Mesenchymal stem cell (in vitro differentiated cells and primary cell): ENCODE results near the gene PPEF1.
"Not testable (repeated sequence)": the region's sequence is repeated elsewhere in the genome, so short reads cannot be mapped to it uniquely, and the experiment has no call there.

Experiments
- DNase-seq: peaks from one replicate; pipeline ENCODE4 v3.0.0-alpha.2; 2013
- H2AFZ ChIP-seq: one replicate; pipeline ENCODE4 v1.6.1; 2013; ENCODE audit warnings: low read depth, mild to moderate bottlenecking, control low read depth, inconsistent platforms, low read length, moderate library complexity
- H2AK5ac ChIP-seq: 2 replicates; pipeline ENCODE4 v1.6.1; 2013; ENCODE audit warnings: low read length, moderate library complexity, mild to moderate bottlenecking, inconsistent platforms; ENCODE audit not compliant: severe bottlenecking
- H2BK120ac ChIP-seq: one replicate; pipeline ENCODE4 v1.6.1; 2013; ENCODE audit warnings: low read depth, mild to moderate bottlenecking, inconsistent platforms, low read length, moderate library complexity
- H2BK12ac ChIP-seq, 2 experiments: one replicate each; pipeline ENCODE4 v1.6.1; 2013; ENCODE audit warnings: inconsistent platforms in 2 of 2, low read length in 2 of 2, mild to moderate bottlenecking in 2 of 2, moderate library complexity in 2 of 2, control low read depth in 1 of 2
- H2BK15ac ChIP-seq: one replicate; pipeline ENCODE4 v1.6.1; 2013; ENCODE audit warnings: mild to moderate bottlenecking, low read depth, inconsistent platforms; ENCODE audit not compliant: poor library complexity, severe bottlenecking
- H2BK5ac ChIP-seq: 2 replicates; pipeline ENCODE4 v1.6.1; 2013; ENCODE audit warnings: low read depth, mild to moderate bottlenecking, low read length, control low read depth, inconsistent platforms; ENCODE audit not compliant: poor library complexity, severe bottlenecking
- H3K14ac ChIP-seq, 2 experiments: one replicate each; pipeline ENCODE4 v1.6.1; 2013; ENCODE audit warnings: inconsistent platforms in 2 of 2, low read length in 2 of 2, control low read depth in 1 of 2, mild to moderate bottlenecking in 1 of 2, moderate library complexity in 1 of 2
- H3K18ac ChIP-seq, 2 experiments: one replicate each; pipeline ENCODE4 v1.6.1; 2013; ENCODE audit warnings: inconsistent platforms in 2 of 2, low read length in 2 of 2, control low read depth in 1 of 2, low read depth in 1 of 2, mild to moderate bottlenecking in 1 of 2
- H3K23ac ChIP-seq, 2 experiments: one replicate each; pipeline ENCODE4 v1.6.1; 2013; ENCODE audit warnings: inconsistent platforms in 2 of 2, low read length in 2 of 2, mild to moderate bottlenecking in 2 of 2, moderate library complexity in 2 of 2, control low read depth in 1 of 2
- H3K27ac ChIP-seq: 2 replicates; pipeline ENCODE4 v1.5.1; 2013; ENCODE audit warnings: mild to moderate bottlenecking, moderate library complexity, low read length, control low read depth, inconsistent platforms; ENCODE audit not compliant: poor library complexity, severe bottlenecking
- H3K27me3 ChIP-seq, 2 experiments: 2 replicates each; pipeline versions ENCODE4 v1.6.1 to v1.7.0; 2013; ENCODE audit warnings: low read length in 2 of 2, mild to moderate bottlenecking in 2 of 2, moderate library complexity in 2 of 2, control low read depth in 1 of 2, inconsistent platforms in 1 of 2; ENCODE audit not compliant: control insufficient read depth in 1 of 2, insufficient read depth in 1 of 2
- H3K36me3 ChIP-seq, 2 experiments: 2 replicates each; pipeline versions ENCODE4 v1.6.1 to v1.7.0; 2013; ENCODE audit warnings: low read length in 2 of 2, control low read depth in 1 of 2, inconsistent platforms in 1 of 2, low read depth in 1 of 2, mild to moderate bottlenecking in 1 of 2; ENCODE audit not compliant: insufficient read depth in 2 of 2, control insufficient read depth in 1 of 2
- H3K4ac ChIP-seq, 2 experiments: one replicate each; pipeline ENCODE4 v1.6.1; 2013; ENCODE audit warnings: inconsistent platforms in 2 of 2, low read length in 2 of 2, mild to moderate bottlenecking in 2 of 2, moderate library complexity in 2 of 2, control low read depth in 1 of 2, low read depth in 1 of 2
- H3K4me1 ChIP-seq: 2 replicates; pipeline ENCODE4 v1.6.1; 2013; ENCODE audit warnings: low read depth, low read length, control low read depth; ENCODE audit not compliant: control insufficient read depth, insufficient read depth
- H3K4me2 ChIP-seq: 2 replicates; pipeline ENCODE4 v1.6.1; 2013; ENCODE audit warnings: low read length, mild to moderate bottlenecking, inconsistent platforms; ENCODE audit not compliant: poor library complexity, severe bottlenecking
- H3K4me3 ChIP-seq, 2 experiments: 2 replicates each; pipeline versions ENCODE4 v1.5.1 to v1.7.0; 2013; ENCODE audit warnings: low read length in 2 of 2, mild to moderate bottlenecking in 2 of 2, control low read depth in 1 of 2, low read depth in 1 of 2; ENCODE audit not compliant: insufficient read depth in 1 of 2
- H3K79me1 ChIP-seq: replicated peaks from 2 replicates; pipeline ENCODE4 v1.6.1; 2013; ENCODE audit warnings: mild to moderate bottlenecking, control low read depth, low read length, inconsistent platforms; ENCODE audit not compliant: poor library complexity, severe bottlenecking
- H3K9ac ChIP-seq: 2 replicates; pipeline ENCODE4 v1.7.0; 2013; ENCODE audit warnings: mild to moderate bottlenecking, low read length, moderate library complexity
- H3K9me3 ChIP-seq: 2 replicates; pipeline ENCODE4 v1.7.0; 2013; ENCODE audit warnings: mild to moderate bottlenecking, low read length; ENCODE audit not compliant: control insufficient read depth
- H4K8ac ChIP-seq: one replicate; pipeline ENCODE4 v1.6.1; 2013; ENCODE audit warnings: inconsistent platforms, mild to moderate bottlenecking, low read length, moderate library complexity
- H4K91ac ChIP-seq: one replicate; pipeline ENCODE4 v1.6.1; 2013; ENCODE audit warnings: mild to moderate bottlenecking, low read length, inconsistent platforms
- WGBS: methylation state at CpG from one replicate; pipeline ENCODE4 v1.1.7; 2013; ENCODE audit warnings: mixed read lengths; 5-methylcytosine and 5-hydroxymethylcytosine counted together

Gene PPEF1

DNA sequence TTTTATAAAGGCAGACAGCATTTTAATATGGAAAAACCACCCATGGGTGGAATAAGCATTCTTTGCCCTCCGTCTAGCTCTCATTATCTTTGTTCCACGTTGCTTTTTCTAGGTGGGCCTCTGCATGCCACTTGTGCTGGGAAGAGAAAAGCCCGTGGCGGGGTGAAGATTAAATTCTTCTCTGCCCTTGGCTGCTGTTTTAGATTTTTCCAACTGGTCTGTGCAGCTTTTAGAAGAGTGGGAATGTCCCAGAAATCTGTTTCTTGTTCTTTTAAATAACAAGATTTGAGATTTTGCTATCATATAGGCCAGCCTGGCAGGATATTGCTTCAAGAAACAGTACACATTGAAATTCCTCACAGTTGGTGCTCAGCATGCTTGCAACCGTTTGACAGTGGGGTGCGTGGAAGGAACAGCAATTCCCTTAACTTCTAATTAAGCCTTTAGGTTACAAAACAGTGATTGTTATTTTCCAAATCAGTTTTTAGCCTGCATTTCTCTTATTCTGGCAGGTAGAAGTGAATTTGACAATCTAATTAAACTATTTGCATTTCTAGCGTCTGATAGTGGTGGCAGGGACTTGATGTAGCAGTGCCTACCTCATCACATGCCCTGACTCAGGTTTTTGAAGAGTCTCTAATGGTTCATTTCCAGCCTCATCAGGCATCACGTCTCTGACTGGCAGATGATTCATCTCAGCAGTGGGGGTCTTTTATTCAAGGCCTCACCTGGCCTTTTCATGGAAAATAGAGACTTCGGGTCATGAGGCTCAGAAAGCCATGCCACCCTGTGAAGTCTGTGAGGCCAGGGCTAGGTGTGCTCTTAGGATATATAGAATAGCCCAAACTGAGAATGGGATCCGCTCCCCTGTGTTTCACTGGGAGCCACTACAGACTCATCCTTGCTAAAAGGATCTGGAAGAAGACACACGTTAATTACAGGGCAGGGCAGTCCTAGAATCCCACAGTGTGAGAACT lies 50.8 kb downstream of the PPEF1 start:
- no peak overlapping the region for H2BK5ac ChIP-seq
- H3K9ac ChIP-seq, result no peak overlapping the region
- no peak overlapping the region for H2BK12ac ChIP-seq
- H3K18ac ChIP-seq, result no peak overlapping the region
- no peaks in the 10 kb centered on the region for H3K9me3 ChIP-seq
- no peak overlapping the region for H3K4ac ChIP-seq
- no peak overlapping the region for H2AK5ac ChIP-seq
- H3K27me3 ChIP-seq, result no peaks in the 10 kb centered on the region
- H4K8ac ChIP-seq, result no peak overlapping the region
- no peak overlapping the region for H3K14ac ChIP-seq
- H3K36me3 ChIP-seq, result no peaks in the 10 kb centered on the region
- WGBS, result 62% methylated on average over 10 of the region's 11 CpGs
- no peak for DNase-seq
- H3K27ac ChIP-seq, result no peak overlapping the region
- H3K23ac ChIP-seq, result no peak overlapping the region
- no peak overlapping the region for H2AFZ ChIP-seq
- no peak overlapping the region for H2BK120ac ChIP-seq
- no peak overlapping the region for H2BK15ac ChIP-seq
- no peak overlapping the region for H4K91ac ChIP-seq
- H3K4me1 ChIP-seq, result no peaks in the 10 kb centered on the region
- no peaks in the 10 kb centered on the region for H3K79me1 ChIP-seq
- no peak overlapping the region for H3K4me3 ChIP-seq
- H3K4me2 ChIP-seq, result no peak overlapping the region

DNA sequence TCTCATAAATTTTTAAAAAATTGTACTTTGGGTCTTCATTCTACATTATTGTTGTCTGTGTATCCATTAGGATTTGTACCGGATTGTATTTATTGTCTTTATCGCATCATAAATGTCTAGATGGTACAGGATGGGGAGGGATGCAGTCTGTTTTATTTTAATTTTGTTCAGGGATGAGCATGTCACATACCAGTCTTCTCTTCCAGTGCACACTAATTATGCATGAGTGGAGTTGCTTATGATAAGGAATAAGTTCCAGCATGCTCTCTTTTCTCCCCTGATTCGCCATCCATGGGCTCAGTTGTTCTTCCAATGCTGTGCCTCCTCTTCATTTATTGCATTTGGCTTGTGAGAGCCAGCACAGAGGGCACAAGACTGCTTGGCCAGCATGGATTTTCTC lies 54.3 kb downstream of the PPEF1 start:
- H3K9me3 ChIP-seq, result no peaks in the 10 kb centered on the region
- no peak overlapping the region for H2AFZ ChIP-seq
- no peak overlapping the region for H3K18ac ChIP-seq
- H3K79me1 ChIP-seq, result no peaks in the 10 kb centered on the region
- H3K4me2 ChIP-seq, result no peak overlapping the region
- no peaks in the 10 kb centered on the region for H3K27me3 ChIP-seq
- H3K36me3 ChIP-seq, result no peaks in the 10 kb centered on the region
- H3K27ac ChIP-seq, result no peak overlapping the region
- H3K14ac ChIP-seq, result no peak overlapping the region
- DNase-seq, result no peak
- no peak overlapping the region for H4K91ac ChIP-seq
- WGBS, result 95% methylated on average over 3 of the region's 3 CpGs
- no peak overlapping the region for H2BK120ac ChIP-seq
- H2AK5ac ChIP-seq, result no peak overlapping the region
- no peak overlapping the region for H3K9ac ChIP-seq
- H3K4me3 ChIP-seq, result no peak overlapping the region
- no peak overlapping the region for H2BK15ac ChIP-seq
- H2BK12ac ChIP-seq, result no peak overlapping the region
- no peak overlapping the region for H2BK5ac ChIP-seq
- H3K4ac ChIP-seq, result no peak overlapping the region
- H4K8ac ChIP-seq, result no peak overlapping the region
- H3K23ac ChIP-seq, result no peak overlapping the region
- H3K4me1 ChIP-seq, result no peaks in the 10 kb centered on the region

DNA sequence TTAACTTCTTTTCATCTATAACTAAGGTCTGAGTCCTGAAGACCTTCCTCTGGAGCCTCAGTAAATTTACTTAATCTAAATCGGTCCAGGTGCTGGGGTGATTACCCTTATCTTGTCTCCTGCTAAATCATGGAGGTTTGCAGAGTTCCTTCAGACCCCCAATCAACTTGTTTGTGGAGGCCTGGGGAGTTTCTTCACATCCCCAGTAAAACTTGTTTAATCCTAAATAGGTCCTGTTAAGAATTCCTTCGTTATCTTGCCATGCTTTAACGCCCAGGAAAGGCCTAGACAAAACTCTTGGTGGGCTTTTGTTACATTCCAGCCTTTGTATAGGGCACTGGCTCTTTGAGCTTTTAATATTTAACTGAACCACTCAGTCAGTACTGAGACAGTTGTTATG lies 55.7 kb downstream of the PPEF1 start:
- not testable (repeated sequence) for H3K27me3 ChIP-seq, H4K8ac ChIP-seq, H2AFZ ChIP-seq, DNase-seq, H3K79me1 ChIP-seq, H3K18ac ChIP-seq, H3K36me3 ChIP-seq, H3K4me1 ChIP-seq, H3K4me3 ChIP-seq, H3K14ac ChIP-seq, H3K4me2 ChIP-seq, H3K23ac ChIP-seq, H2AK5ac ChIP-seq, H4K91ac ChIP-seq, H2BK12ac ChIP-seq, H3K4ac ChIP-seq, H3K27ac ChIP-seq, H2BK120ac ChIP-seq, H3K9ac ChIP-seq, H2BK15ac ChIP-seq, H3K9me3 ChIP-seq, H2BK5ac ChIP-seq
- 30% methylated on average over 2 of the region's 3 CpGs for WGBS

DNA sequence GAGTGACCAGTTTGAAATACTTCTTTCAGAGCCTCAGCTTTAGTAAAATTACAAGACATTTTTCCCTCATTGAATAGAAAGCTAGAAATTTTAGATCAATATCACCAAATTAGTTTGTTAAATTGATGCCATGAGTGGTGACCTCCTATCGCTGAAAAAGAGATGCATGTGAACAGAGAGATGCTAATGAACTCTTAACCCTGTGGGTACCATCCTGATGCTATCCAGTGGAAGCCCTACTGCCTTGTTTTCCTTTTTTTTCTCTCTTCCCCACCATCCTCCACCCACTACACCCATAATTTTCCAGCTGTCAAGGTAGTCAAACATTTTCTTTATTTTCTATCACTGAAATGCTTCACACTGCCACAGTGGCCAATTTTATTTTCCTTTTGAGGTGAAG lies 61.9 kb downstream of the PPEF1 start:
- no peak overlapping the region for H3K23ac ChIP-seq
- H3K27me3 ChIP-seq, result no peaks in the 10 kb centered on the region
- H4K8ac ChIP-seq, result no peak overlapping the region
- no peak overlapping the region for H4K91ac ChIP-seq
- no peak overlapping the region for H2AFZ ChIP-seq
- no peak overlapping the region for H2BK15ac ChIP-seq
- no peak overlapping the region for H2BK120ac ChIP-seq
- no peak overlapping the region for H3K4ac ChIP-seq
- no peak overlapping the region for H3K4me2 ChIP-seq
- peaks cover 15% of the 10 kb centered on the region for H3K9me3 ChIP-seq
- no peak overlapping the region for H2BK5ac ChIP-seq
- DNase-seq, result no peak
- no CpG with 5 or more reads among the region's 1 CpG for whole genome bisulfite sequencing
- H2AK5ac ChIP-seq, result no peak overlapping the region
- H3K4me3 ChIP-seq, result no peak overlapping the region
- H3K79me1 ChIP-seq, result no peaks in the 10 kb centered on the region
- H3K4me1 ChIP-seq, result no peaks in the 10 kb centered on the region
- no peak overlapping the region for H3K9ac ChIP-seq
- H3K27ac ChIP-seq, result no peak overlapping the region
- no peak overlapping the region for H3K14ac ChIP-seq
- no peaks in the 10 kb centered on the region for H3K36me3 ChIP-seq
- H3K18ac ChIP-seq, result no peak overlapping the region
- no peak overlapping the region for H2BK12ac ChIP-seq
